Loucy (cell line): ENCODE data around the gene FDPS.
"Not testable (repeated sequence)": the region's sequence is repeated elsewhere in the genome, so short reads cannot be mapped to it uniquely, and the experiment has no call there.

Experiments
- EZH2phosphoT487 ChIP-seq: fragments of 200-600 bp; IDR thresholded peaks from 2 replicates; pipeline ENCODE4 v1.6.1; 2018; ENCODE audit warnings: antibody characterized with exemption, mild to moderate bottlenecking, moderate library complexity, borderline replicate concordance
- TF ChIP-seq, protein P1 (sequence below): fragments of 200-600 bp; sonication (generic); conservative IDR thresholded peaks from 2 replicates; pipeline ENCODE4 v1.5.1; 2014; ENCODE audit warnings: mild to moderate bottlenecking, antibody characterized with exemption, low read length

DNA sequence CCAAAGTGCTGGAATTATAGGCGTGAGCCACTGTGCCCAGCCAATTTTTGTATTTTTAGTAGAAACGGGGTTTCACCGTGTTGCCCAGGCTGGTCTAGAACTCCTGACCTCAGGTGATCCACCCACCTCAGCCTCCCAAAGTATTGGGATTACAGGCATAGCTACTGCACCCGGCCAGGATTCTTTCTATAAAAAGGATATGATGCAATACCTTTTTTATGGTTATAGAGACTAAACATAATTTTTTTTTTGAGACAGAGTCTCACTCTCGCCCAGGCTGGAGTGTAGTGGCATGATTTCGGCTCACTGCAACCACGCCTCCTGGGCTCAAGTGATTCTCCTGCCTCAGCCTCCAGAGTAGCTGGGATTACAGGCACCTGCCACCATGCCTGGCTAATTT, 20.2 kb downstream of the FDPS start:
- TF ChIP-seq, protein P1, sequence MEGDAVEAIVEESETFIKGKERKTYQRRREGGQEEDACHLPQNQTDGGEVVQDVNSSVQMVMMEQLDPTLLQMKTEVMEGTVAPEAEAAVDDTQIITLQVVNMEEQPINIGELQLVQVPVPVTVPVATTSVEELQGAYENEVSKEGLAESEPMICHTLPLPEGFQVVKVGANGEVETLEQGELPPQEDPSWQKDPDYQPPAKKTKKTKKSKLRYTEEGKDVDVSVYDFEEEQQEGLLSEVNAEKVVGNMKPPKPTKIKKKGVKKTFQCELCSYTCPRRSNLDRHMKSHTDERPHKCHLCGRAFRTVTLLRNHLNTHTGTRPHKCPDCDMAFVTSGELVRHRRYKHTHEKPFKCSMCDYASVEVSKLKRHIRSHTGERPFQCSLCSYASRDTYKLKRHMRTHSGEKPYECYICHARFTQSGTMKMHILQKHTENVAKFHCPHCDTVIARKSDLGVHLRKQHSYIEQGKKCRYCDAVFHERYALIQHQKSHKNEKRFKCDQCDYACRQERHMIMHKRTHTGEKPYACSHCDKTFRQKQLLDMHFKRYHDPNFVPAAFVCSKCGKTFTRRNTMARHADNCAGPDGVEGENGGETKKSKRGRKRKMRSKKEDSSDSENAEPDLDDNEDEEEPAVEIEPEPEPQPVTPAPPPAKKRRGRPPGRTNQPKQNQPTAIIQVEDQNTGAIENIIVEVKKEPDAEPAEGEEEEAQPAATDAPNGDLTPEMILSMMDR, result not testable (repeated sequence)
- not testable (repeated sequence) for TF ChIP-seq EZH2phosphoT487
